ENCODE data around the gene NUDCD3.
"Not testable (repeated sequence)": the region's sequence is repeated elsewhere in the genome, so short reads cannot be mapped to it uniquely, and the experiment has no call there.

The NUDCD3 gene

DNA sequence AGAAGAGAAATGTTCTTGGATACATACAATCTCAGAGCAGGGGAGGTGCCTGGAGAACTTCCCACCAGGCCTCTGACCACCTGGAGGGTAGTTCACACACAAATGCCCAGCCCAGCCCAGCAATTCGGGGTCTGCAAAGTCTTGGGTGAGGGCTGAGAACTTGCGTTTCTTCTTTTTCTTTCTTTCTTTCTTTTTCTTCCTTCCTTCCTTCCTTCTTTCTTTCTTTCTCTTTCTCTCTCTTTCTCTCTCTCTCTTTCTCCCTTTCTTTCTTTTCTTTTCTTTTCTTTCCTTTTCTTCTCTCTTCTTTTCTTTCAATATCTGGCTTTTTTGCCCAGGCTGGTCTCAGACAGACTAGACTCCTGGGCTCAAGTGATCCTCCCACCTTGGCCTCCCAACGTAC, 28.3 kb upstream of the NUDCD3 start:
- no peak for DNase-seq (ENCODE audit: low read depth, low spot score)

- no peak for DNase-seq (ENCODE audit: low read depth, low spot score)
Observed at GRCh38 chr7:44517175-44517574, 26.7 kb upstream of the NUDCD3 start.

DNA sequence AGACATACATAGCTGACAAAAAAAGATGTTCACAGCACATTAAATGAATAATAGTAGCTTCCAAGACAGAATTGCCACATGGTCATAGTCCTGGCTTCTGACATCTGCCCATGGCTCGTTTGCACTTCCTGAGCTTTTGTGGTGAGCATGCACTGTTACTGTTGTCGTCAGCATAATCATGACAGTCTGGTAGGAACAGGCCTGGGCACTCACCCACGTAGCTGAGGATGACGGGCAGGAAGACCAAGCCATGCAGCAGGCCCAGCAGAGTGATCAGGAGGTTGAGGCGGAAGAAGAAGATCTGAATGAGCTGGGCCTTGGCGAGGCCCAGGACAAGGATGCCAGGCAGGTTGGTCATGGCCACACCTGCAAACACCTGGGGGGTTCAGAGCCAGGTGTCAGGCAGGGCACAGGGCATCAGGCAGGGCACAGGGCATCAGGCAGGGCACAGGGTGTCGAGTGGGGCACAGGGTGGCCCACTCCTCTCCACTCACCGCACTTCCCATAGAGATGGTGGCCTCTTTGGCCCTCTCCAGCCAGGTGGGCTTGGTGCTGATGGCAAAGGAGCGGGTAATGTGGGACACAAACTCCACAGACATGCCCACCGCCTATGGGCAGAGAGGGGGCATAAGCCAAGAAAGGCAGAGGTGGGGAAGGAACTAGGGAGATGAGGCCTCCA, 25.3 kb upstream of the NUDCD3 start:
- no peak for DNase-seq (ENCODE audit: low read depth, low spot score)

- DNase-seq (ENCODE audit: low read depth, low spot score): no peak
Observed at GRCh38 chr7:44512736-44513135, 22.3 kb upstream of the NUDCD3 start.

DNA sequence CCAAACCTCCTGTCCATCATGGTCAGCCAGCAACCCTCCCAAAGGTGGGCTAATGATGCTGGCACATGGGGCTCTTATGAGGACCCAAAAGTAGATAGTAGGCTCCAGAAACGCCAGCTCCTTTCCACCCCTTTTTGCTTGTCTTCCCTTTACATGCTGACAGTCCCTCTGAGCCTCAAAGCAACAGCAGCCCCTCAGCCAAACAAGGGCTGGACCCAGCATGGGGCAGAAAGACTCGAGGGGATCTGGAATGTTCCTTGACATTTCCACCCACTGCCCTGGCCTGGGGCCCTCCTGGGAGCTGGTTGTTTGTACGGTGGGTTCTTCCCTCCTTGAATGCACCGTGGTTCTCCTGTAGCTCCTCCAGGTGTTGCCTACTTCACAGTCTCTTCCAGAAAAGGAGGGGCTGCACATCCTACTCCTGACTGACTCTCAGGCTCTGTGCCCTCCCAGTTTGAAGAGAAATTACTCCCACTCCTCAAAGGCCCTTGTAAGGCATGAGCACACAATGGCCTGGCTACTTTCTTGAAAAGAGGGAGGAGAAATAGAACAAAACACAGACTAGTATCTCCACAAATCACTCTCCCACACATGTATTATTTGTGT, 21.5 kb upstream of the NUDCD3 start:
- DNase-seq (ENCODE audit: low read depth, low spot score): no peak

DNA sequence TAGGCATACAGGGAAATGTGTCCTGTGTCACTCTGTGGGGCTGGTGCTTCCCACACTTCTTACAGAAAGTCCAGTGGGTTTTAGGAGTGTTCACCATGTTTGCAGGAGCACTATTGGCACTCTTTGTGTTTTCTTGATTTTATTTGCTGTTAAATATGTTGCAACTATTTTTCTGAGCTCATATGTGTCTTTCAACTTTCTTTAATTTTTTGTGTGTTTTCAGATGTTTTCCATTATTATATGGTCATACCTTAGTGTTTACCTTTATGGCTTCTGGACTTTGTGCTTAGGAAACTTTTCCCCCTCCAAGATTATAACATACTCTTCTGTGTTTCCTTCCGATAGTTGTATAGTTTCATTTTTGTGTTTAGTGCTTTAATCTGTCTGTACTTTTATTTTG, 20.8 kb upstream of the NUDCD3 start:
- no peak for DNase-seq (ENCODE audit: low read depth, low spot score)

DNA sequence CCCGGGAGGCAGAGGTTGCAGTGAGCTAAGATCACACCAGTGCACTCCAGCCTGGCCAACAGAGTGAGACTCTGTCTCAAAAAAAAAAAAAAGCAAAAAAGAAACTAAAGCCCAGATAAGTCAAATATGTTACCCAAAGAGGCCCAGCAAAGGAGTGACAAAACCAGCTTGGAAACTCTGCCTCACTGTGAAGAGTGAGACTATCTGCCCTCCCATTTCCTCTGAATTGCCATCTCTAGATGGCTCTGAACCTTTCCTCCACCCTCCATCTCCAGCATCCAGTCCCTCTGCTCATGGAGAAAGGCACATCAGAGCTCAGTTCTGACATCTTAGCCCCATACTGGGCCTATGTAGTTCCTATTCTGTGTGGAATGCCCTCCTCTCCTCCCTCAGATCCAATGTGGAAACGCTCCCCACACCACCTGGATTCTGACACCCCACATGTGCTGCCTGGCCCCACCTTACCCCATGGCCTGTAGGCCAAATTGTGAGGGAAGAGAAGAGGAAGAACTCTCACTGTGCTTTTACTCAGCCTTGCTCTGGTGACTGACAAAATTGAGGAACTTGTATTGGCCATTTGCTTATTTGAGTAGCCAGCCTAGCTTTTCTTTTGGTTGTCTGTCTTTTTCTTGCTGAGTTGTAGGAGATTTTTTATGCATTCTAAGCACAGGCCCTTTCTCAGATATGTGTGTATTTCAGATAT, 18.0 kb upstream of the NUDCD3 start:
- DNase-seq (ENCODE audit: low read depth, low spot score): no peak

DNA sequence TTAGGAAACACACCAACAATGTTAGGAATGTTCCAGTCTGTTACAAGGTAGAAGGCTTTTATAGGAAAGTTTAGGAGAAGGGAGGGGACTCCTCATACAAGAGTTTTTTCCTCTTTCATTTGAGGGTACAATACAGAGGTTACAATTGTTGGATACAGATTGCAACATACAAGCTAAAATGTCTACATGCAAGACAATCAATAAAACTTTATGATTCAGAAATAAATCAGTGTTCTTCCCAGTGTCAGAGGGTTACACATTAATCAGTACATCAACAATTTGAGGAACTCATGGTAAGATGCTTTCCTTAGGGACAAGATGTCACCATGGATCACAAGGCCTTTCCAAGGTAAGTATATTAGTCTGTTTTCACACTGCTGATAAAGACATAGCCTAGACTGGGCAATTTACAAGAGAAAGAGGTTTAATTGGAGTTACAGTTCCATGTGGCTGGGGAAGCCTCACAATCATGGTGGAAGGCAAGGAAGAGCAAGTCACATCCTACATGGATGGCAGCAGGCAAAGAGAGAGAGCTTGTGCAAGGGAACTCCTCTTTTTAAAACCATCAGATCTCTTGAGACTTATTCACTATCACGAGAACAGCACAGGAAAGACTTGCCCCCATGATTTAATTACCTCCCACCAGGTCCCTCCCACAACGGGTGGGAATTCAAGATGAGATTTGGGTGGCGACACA, 16.3 kb upstream of the NUDCD3 start:
- not testable (repeated sequence) for DNase-seq (ENCODE audit: low read depth, low spot score)

GRCh38 chr7:44505595-44505994, 15.1 kb upstream of the NUDCD3 start:
- no peak for DNase-seq (ENCODE audit: low read depth, low spot score)

DNA sequence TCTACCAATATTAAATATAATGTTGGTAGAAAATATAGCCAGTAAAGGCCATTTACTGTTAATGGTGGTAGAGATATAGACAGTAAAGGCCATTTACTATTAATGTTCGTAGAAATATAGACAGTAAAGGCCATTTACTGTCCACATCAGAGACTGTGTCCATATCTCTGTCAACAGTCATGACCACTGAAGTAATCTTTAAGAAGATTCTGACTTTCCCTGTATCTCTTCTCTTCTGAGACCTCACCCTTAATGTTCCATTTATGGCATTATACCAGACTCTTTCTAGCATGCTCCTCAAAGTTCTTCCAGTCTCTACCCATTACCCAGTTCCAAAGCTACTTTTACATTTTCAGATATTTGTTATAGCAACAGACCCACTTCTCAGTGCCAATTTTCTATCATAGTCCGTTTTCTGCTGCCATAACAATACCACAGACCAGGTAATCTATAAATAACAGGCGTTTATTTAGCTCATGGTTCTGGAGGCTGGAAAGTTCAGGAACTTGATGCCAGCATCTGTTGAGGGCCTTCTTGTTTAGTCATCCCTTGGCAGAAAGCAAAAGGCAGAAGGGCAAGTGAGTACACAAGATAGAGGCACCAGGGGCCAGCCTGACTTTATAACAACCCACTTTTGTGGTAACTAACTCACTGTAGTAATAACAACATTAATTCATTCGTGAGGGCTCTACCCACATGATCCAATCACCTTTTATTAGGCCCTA, 7.9 kb upstream of the NUDCD3 start:
- DNase-seq (ENCODE audit: low read depth, low spot score): no peak

- no peak for DNase-seq (ENCODE audit: low read depth, low spot score)
Observed at GRCh38 chr7:44497155-44498027, 6.9 kb upstream of the NUDCD3 start.

GRCh38 chr7:44496385-44496784, 5.9 kb upstream of the NUDCD3 start:
- DNase-seq (ENCODE audit: low read depth, low spot score): no peak

DNA sequence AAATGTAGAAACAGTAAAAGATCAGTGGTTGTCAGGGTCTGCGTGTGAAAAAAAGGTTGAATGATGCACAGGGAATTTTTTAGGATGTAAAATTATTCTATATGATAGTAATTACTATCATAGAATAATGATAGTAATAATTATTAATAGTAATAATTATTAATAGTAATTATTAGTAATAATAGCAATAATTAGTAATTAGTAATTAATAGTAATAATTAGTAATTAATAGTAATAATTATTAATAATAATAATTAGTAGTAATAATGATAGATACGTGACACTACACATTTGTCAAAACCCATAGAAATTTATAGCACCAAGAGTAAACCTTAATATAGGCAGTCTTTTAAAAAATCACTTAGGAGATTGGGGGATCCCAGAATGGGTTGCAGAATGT, 4.5 kb upstream of the NUDCD3 start:
- no peak for DNase-seq (ENCODE audit: low read depth, low spot score)

DNA sequence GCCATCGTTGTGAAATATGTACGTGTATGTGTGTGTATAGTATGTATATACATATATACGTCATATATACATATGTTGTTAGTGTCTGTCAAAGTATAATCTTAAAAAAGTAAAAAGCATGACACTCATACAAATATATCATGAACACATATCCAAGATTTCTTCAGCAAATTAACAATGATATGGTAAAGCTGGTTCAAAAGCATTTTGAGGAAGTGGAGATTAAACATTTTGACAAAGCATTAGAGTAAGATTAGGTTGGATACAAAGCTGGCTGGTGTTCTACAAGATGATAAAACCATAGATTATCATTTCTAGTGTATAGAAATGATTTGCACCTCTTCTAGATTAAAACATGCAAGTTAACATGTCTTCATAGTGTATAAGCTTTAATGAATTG, 771 bp upstream of the NUDCD3 start:
- no peak for DNase-seq (ENCODE audit: low read depth, low spot score)

DNA sequence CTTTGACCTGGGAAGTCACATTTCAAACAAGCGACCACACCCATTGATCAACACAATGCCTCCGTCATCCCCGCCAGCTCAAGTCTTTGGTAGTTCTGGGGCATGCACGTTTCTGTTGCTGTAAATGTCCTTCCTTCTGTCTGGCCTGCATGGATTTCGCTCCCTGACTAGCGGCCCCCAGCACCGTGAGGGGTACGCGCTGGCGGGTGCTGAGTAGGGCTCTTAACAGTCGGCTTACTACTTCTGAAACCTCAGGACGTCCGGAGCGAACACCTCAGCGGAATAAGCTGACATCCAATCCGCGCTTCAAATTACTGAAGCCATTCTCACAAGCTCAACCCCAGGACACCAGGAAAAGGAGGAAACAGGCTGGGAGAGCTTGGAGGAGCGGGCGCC, 505 bp downstream of the NUDCD3 start:
- no peak for DNase-seq (ENCODE audit: low read depth, low spot score)

- DNase-seq (ENCODE audit: low read depth, low spot score): no peak
Observed at GRCh38 chr7:44488955-44489354, 1.5 kb downstream of the NUDCD3 start.

- no peak for DNase-seq (ENCODE audit: low read depth, low spot score)
Observed at GRCh38 chr7:44486693-44487092, 3.8 kb downstream of the NUDCD3 start.

DNA sequence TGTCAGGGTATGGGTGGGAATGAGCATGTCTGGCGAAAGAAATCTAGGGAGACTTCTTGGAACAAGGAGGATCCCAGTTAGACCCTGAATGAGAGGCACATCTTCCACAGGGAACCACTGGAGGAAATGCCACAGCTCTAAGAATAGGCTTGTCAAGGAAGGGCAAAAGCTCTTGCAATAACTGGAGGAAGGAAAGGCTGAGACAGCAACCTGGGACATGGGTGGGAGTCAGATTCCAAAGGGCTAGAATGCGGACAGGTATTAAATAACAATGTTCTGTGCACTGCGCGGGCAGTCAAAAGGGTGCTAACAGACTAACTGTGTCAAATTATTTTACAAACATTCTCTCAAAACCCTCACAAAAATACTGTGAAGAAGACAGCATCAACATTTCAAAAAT, 4.5 kb downstream of the NUDCD3 start:
- no peak for DNase-seq (ENCODE audit: low read depth, low spot score)

DNA sequence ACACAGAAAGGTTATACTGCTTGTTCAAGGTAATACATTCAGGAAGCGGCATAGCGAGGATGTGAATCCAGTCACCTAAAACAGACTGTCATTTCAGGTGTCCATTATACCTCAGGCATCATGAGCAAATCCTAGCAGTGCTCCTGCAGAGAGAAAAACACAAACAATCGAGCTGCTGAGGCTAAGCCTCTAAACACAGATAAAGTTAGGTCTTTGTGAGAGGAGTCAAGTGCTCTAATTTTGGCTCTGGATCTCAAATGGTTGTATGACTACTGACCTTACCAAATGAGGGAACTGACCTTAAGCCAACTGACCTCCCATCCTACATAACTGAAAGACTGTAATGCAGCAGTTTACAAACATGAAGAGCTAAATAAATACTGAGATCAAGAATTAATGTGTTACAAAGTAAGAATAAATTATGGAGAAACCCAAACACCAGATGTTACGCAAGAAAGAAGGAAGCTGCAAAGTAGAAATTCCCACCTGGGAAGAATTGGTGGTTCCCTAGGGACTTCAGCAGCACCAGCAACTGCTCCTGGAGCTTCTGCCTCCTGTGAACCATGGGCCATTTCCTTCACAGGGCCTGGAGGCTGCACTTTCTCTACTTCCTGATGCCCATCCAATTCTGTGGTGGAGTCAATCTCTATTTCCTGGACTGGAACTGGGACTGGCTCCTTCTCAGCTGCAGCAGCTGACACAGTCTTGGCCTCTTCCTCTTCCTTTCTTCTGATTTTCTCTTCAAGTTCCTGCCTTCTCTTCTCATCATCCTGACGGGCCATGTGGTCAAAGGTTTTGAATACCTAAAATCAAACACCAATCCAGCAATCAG, 5.8 kb downstream of the NUDCD3 start:
- DNase-seq (ENCODE audit: low read depth, low spot score): no peak

Measured in smooth muscle cell of the brain vasculature (primary cell).